Right cardiac atrium (tissue), 5 donors: ENCODE data around the gene EIF3A. TPM values are rescaled to one million over a fixed set of nuclear protein-coding genes. Genes with fewer than 3 reads are reported as not detected.
"Not testable (repeated sequence)": the region's sequence is repeated elsewhere in the genome, so short reads cannot be mapped to it uniquely, and the experiment has no call there.

Experiments
- ATAC-seq, 2 donors: fragments of 200-7000 bp; cut with Tn5 transposase; one replicate each; pipeline versions ENCODE4 v1.8.0 to v1.9.1; 2020; ENCODE audit warnings: moderate library complexity in 2 of 2, mild to moderate bottlenecking in 1 of 2
- DNase-seq, 3 donors: peaks; one replicate each; pipeline ENCODE4 v3.0.0-alpha.2; 2020
- H3K27ac ChIP-seq: one replicate; pipeline ENCODE4 v1.5.1; 2013; ENCODE audit warnings: mild to moderate bottlenecking, low read length, control low read depth, moderate library complexity
- H3K27me3 ChIP-seq: one replicate; pipeline ENCODE4 v1.6.1; 2013; ENCODE audit not compliant: control insufficient read depth, insufficient read depth
- H3K4me1 ChIP-seq: one replicate; pipeline ENCODE4 v1.6.1; 2013; ENCODE audit warnings: low read length; ENCODE audit not compliant: control insufficient read depth, insufficient read depth
- H3K4me3 ChIP-seq: one replicate; pipeline ENCODE4 v1.5.1; 2013; ENCODE audit warnings: low read length, control low read depth
- H3K9me3 ChIP-seq: one replicate; pipeline ENCODE4 v1.6.1; 2013; ENCODE audit warnings: low read length; ENCODE audit not compliant: control insufficient read depth
- WGBS: extraction: QIAGEN DNeasy Blood & Tissue Kit; methylation state at CpG from one replicate; pipeline ENCODE4 v1.1.7; 2013; 5-methylcytosine and 5-hydroxymethylcytosine counted together
- intact Hi-C, 4 donors: fragments of 100-400 bp; cut with DNase I; formaldehyde crosslinking; loops; one replicate each; pipeline versions ENCODE4 v1.11.0 to v1.14.0; 2022 to 2023
- polyA plus RNA-seq: library from polyadenylated mRNA; stranded (reverse); fragments of 200-250 nt; gene quantifications from one replicate; pipeline ENCODE4 v1.2.3, GENCODE V29; 2013
- total RNA-seq, 4 donors: library from RNA; stranded (reverse); fragmentation: NEBNext Ultra II Directional; extraction: Animal tissue kit (Norgen Biotek cat#: 25700); gene quantifications; one replicate each; pipeline ENCODE4 v1.2.1, GENCODE V29; 2021
- donor health status: healthy with polysubstance abuse.
- donor health status: DM: no; HTN: yes; CAD: no.
- donor health status: DM: no; HTN: no; CAD: no.
- donor health status: DM: no; HTN: yes; CAD: no; lungs with severe emphysema.
- donor health status: DM: yes; HTN: yes; CAD: no.

EIF3A gene
- total and polyA plus RNA-seq, 5 donors: 35.2 to 101 (median 83.2) TPM

- WGBS: 98% methylated on average over 5 of the region's 5 CpGs
- Histone ChIP-seq H3K27ac (no peak overlapping the region), H3K9me3 (no peaks in the 10 kb centered on the region), H3K27me3 (no peaks in the 10 kb centered on the region), H3K4me3 (no peak overlapping the region), H3K4me1 (no peaks in the 10 kb centered on the region)
- no peak for ATAC-seq
- no peak for DNase-seq
- intact Hi-C loops: loop anchor here in 1 of 4 donors (10.0 kb wide), 1 partner anchor 105 kb away; no protein-coding TSS in a partner anchor
These were observed 31.3 kb downstream of the EIF3A start for GRCh38 chr10:119049361-119049760.

GRCh38 chr10:119045561-119045960 lies 35.1 kb downstream of the EIF3A start:
- Histone ChIP-seq H3K4me1 (no peaks in the 10 kb centered on the region), H3K27ac (no peak overlapping the region), H3K9me3 (no peaks in the 10 kb centered on the region), H3K4me3 (no peak overlapping the region), H3K27me3 (no peaks in the 10 kb centered on the region)
- intact Hi-C loops: loop anchor here in 1 of 4 donors (10.0 kb wide), 1 partner anchor 109 kb away; no protein-coding TSS in a partner anchor
- WGBS: 95% methylated on average over 7 of the region's 7 CpGs
- ATAC-seq (no peak), DNase-seq (no peak)

- Histone ChIP-seq H3K27me3 (no peaks in the 10 kb centered on the region), H3K4me3 (no peak overlapping the region), H3K4me1 (no peaks in the 10 kb centered on the region), H3K9me3 (no peaks in the 10 kb centered on the region), H3K27ac (no peak overlapping the region)
- DNase-seq (peak in 1 of 3 donors; percentile 44), ATAC-seq (peak in 1 of 2 donors; percentile 9)
- intact Hi-C loops: loop anchor here in 1 of 4 donors (10.0 kb wide), 1 partner anchor 113 kb away; no protein-coding TSS in a partner anchor
- WGBS: 93% methylated on average over 26 of the region's 26 CpGs
These were observed 38.4 kb downstream of the EIF3A start for GRCh38 chr10:119042169-119042568.

GRCh38 chr10:119041326-119041725 lies 39.3 kb downstream of the EIF3A start:
- WGBS: 91% methylated on average over 4 of the region's 4 CpGs
- intact Hi-C loops: loop anchor here in 1 of 4 donors (10.0 kb wide), 1 partner anchor 113 kb away; no protein-coding TSS in a partner anchor
- H3K27ac ChIP-seq: no peak overlapping the region
- ATAC-seq (no peak), DNase-seq (no peak)
- H3K4me3 ChIP-seq: no peak overlapping the region
- H3K9me3 ChIP-seq: no peaks in the 10 kb centered on the region
- H3K4me1 ChIP-seq: no peaks in the 10 kb centered on the region
- no peaks in the 10 kb centered on the region for H3K27me3 ChIP-seq

- no peaks in the 10 kb centered on the region for H3K27me3 ChIP-seq
- no peak overlapping the region for H3K27ac ChIP-seq
- no peaks in the 10 kb centered on the region for H3K9me3 ChIP-seq
- no peak for DNase-seq
- 83% methylated on average over 1 of the region's 1 CpG for WGBS
- intact Hi-C loops: no loop called here
- ATAC-seq: no peak
- H3K4me3 ChIP-seq: no peak overlapping the region
- no peaks in the 10 kb centered on the region for H3K4me1 ChIP-seq
These were observed 41.5 kb downstream of the EIF3A start for GRCh38 chr10:119039161-119039560.

GRCh38 chr10:119031496-119032059 lies 49.0 kb downstream of the EIF3A start:
- H3K4me3 ChIP-seq: no peak overlapping the region
- ATAC-seq (no peak), DNase-seq (no peak)
- 75% methylated on average over 7 of the region's 7 CpGs for WGBS
- intact Hi-C loops: loop anchor here in 1 of 4 donors (5.0 kb wide), 1 partner anchor 46 kb away; no protein-coding TSS in a partner anchor
- H3K27me3 ChIP-seq: no peaks in the 10 kb centered on the region
- no peak overlapping the region for H3K27ac ChIP-seq
- H3K9me3 ChIP-seq: no peaks in the 10 kb centered on the region
- peaks cover 3% of the 10 kb centered on the region for H3K4me1 ChIP-seq

GRCh38 chr10:119030421-119031250 lies 50.0 kb downstream of the EIF3A start:
- Histone ChIP-seq H3K9me3 (no peaks in the 10 kb centered on the region), H3K27me3 (no peaks in the 10 kb centered on the region), H3K4me3 (peak overlapping the region; percentile 85), H3K27ac (no peak overlapping the region), H3K4me1 (peaks cover 7% of the 10 kb centered on the region)
- intact Hi-C loops: loop anchor here in 1 of 4 donors (5.0 kb wide), 1 partner anchor 47 kb away; no protein-coding TSS in a partner anchor
- WGBS: 7% methylated on average over 65 of the region's 65 CpGs
- peak; percentile 49 to 76 (median 69) for DNase-seq
- ATAC-seq: peak; percentile 3 to 5

GRCh38 chr10:119029613-119030420 lies 50.8 kb downstream of the EIF3A start, which contains the start of gene NANOS1:
NANOS1 (plus strand) TSS chr10:119029714; CDS start chr10:119029802, 88 bp downstream.
- under 1% methylated on average over 135 of the region's 136 CpGs for WGBS
- no peaks in the 10 kb centered on the region for H3K9me3 ChIP-seq
- ATAC-seq (no peak), DNase-seq (peak in 1 of 3 donors; percentile 74)
- intact Hi-C loops: loop anchor here in 1 of 4 donors (5.0 kb wide), 2 partner anchors 47 to 63 kb away; no protein-coding TSS in a partner anchor
- H3K27ac ChIP-seq: peak within 1 kb of the TSS; percentile 66
- peaks cover 7% of the 10 kb centered on the region for H3K4me1 ChIP-seq
- H3K4me3 ChIP-seq: peak within 1 kb of the TSS; percentile 85
- H3K27me3 ChIP-seq: no peaks in the 10 kb centered on the region

GRCh38 chr10:119028900-119029612 lies 51.6 kb downstream of the EIF3A start:
- peak overlapping the region; percentile 44 for H3K27ac ChIP-seq
- H3K4me3 ChIP-seq: peak overlapping the region; percentile 85
- no peaks in the 10 kb centered on the region for H3K27me3 ChIP-seq
- ATAC-seq: peak; percentile 86 to 88
- no peaks in the 10 kb centered on the region for H3K9me3 ChIP-seq
- peak; percentile 92 to 96 (median 96) for DNase-seq
- peaks cover 7% of the 10 kb centered on the region for H3K4me1 ChIP-seq
- intact Hi-C loops: loop anchor here in 1 of 4 donors (5.0 kb wide), 1 partner anchor 62 kb away; no protein-coding TSS in a partner anchor
- 5% methylated on average over 68 of the region's 68 CpGs for WGBS

- peak overlapping the region; percentile 44 for H3K27ac ChIP-seq
- DNase-seq, H3K27me3 ChIP-seq, H3K4me1 ChIP-seq, H3K9me3 ChIP-seq: not testable (repeated sequence)
- H3K4me3 ChIP-seq: peak overlapping the region; percentile 85
- ATAC-seq: peak in 1 of 2 donors; percentile 1
- intact Hi-C loops: loop anchor here in 1 of 4 donors (5.0 kb wide), 1 partner anchor 61 kb away; no protein-coding TSS in a partner anchor
- 69% methylated on average over 10 of the region's 10 CpGs for WGBS
These were observed 52.1 kb downstream of the EIF3A start for GRCh38 chr10:119028445-119028899.
